Heart right ventricle (tissue), 16 donors: ENCODE measurements around the gene RASGRP2. TPM values are rescaled to one million over a fixed set of nuclear protein-coding genes. Genes with fewer than 3 reads are reported as not detected.

ENCODE experiments used
- ATAC-seq, 8 donors: fragments of 200-7000 bp; cut with Tn5 transposase; one replicate each; pipeline ENCODE4 v1.9.1; 2020; ENCODE audit warnings: mild to moderate bottlenecking in 8 of 8, moderate library complexity in 8 of 8, moderate number of reproducible peaks in 1 of 8
- DNase-seq, 2 donors: peaks; one replicate each; pipeline ENCODE4 v3.0.0-alpha.2; 2020
- H3K27ac ChIP-seq, 10 donors: fragments of 200-600 bp; sonication (generic) in 2 of 10; one replicate each; pipeline versions ENCODE4 v1.5.0 to v1.8.0; 2020 to 2022; ENCODE audit warnings: mild to moderate bottlenecking in 3 of 10
- H3K27me3 ChIP-seq, 7 donors: fragments of 200-600 bp; one replicate each; pipeline ENCODE4 v1.8.0; 2021 to 2022; ENCODE audit warnings: mild to moderate bottlenecking in 2 of 7
- H3K36me3 ChIP-seq, 9 donors: fragments of 200-600 bp; sonication (generic) in 1 of 9; one replicate each; pipeline versions ENCODE4 v1.5.0 to v1.8.0; 2020 to 2022; ENCODE audit warnings: mild to moderate bottlenecking in 2 of 9
- H3K4me1 ChIP-seq, 9 donors: fragments of 200-600 bp; sonication (generic) in 1 of 9; one replicate each; pipeline versions ENCODE4 v1.5.0 to v1.8.0; 2020 to 2022; ENCODE audit warnings: mild to moderate bottlenecking in 4 of 9
- H3K4me3 ChIP-seq, 10 donors: fragments of 200-600 bp; sonication (generic) in 2 of 10; one replicate each; pipeline versions ENCODE4 v1.5.0 to v1.8.0; 2020 to 2022; ENCODE audit warnings: mild to moderate bottlenecking in 7 of 10, moderate library complexity in 2 of 10
- H3K9me3 ChIP-seq, 11 donors: fragments of 200-600 bp in 10 of 11; sonication (generic) in 2 of 11; one replicate each; pipeline versions ENCODE4 v1.5.0 to v1.8.0; 2013 to 2022; ENCODE audit warnings: mild to moderate bottlenecking in 2 of 11, control low read depth in 1 of 11, moderate library complexity in 1 of 11
- CTCF ChIP-seq, 9 donors: fragments of 200-600 bp; sonication (generic) in 2 of 9; IDR thresholded peaks; one replicate each; pipeline versions ENCODE4 v1.5.0 to v1.8.0; 2021 to 2022; ENCODE audit warnings: antibody characterized with exemption in 9 of 9, mild to moderate bottlenecking in 5 of 9, moderate library complexity in 1 of 9
- WGBS, 2 donors: extraction: QIAGEN DNeasy Blood & Tissue Kit; methylation state at CpG; one replicate each; pipeline ENCODE4 v1.1.7; 2013; ENCODE audit warnings: inconsistent platforms in 1 of 2; 5-methylcytosine and 5-hydroxymethylcytosine counted together
- intact Hi-C, 10 donors: fragments of 100-400 bp; cut with DNase I; formaldehyde crosslinking; loops; one replicate each; pipeline versions ENCODE4 v1.11.1 to v1.14.2; 2022
- polyA plus RNA-seq, 2 donors: library from polyadenylated mRNA; stranded (reverse); fragments of 200-250 nt; gene quantifications; one replicate each; pipeline ENCODE4 v1.2.3, GENCODE V29; 2013
- total RNA-seq, 10 donors: library from RNA; stranded (reverse); fragmentation: NEBNext Ultra II Directional in 3 of 10; extraction: Animal tissue kit (Norgen Biotek cat#: 25700) in 3 of 10; gene quantifications; one replicate each; pipeline versions ENCODE4 v1.2.1 to v1.2.4, GENCODE V29; 2021 to 2023
- donor health status: Arrhythmogenic right ventricular cardiomyopathy.
- donor health status: ischemic (EF 13 %, LVEDD 7.1; RV severe dilation, severe dysfunction).
- donor health status: healthy with polysubstance abuse.
- donor health status: DM: no; HTN: yes; CAD: no.
- donor health status: DM: no; HTN: no; CAD: no.
- donor health status: ischemic (EF 25% LVEDD 6.9; RV normal size, moderate dysfunction).
- donor health status: ischemic (EF 25% LVEDD 5.7; RV mildly dilated, moderate dysfunction).
- donor health status: healthy.
- donor health status: DM: yes; HTN: yes; CAD: no.
- donor health status: Ischemic cardiomyopathy.
- donor health status: ischemic (EF 35%, LVEDD 5.7; RV mildly dilated, moderate dysfunction).
- donor health status: nonischemic (EF 11% LVEDD 7.7; RV severe dilation, severe dysfunction).
- donor health status: DM: yes; HTN: yes; CAD: no.
- donor health status: PGD.
- donor health status: ischemic (EF 29% LVEDD 5.4; RV normal size, mild dysfunction).
- donor health status: nonischemic (EF 23%, LVEDD 6.1; RV moderate dilation, normal function).

RASGRP2 gene
- total and polyA plus RNA-seq, 12 donors, result 18.9 to 128 (median 27.3) TPM

GRCh38 chr11:64790205-64791095 is 46.5 kb upstream of the RASGRP2 start:
- intact Hi-C loops, result no loop called here
- no peak for ATAC-seq

GRCh38 chr11:64789331-64790204 is 45.6 kb upstream of the RASGRP2 start:
- Histone ChIP-seq H3K4me1 (peaks cover 0 to 26% (median 4%) of the 10 kb centered on the region in 9 donors), H3K27me3 (no peaks in the 10 kb centered on the region), H3K9me3 (no peaks in the 10 kb centered on the region), H3K27ac (no peak overlapping the region), H3K4me3 (no peak overlapping the region), H3K36me3 (peaks cover 0 to 45% (median 7%) of the 10 kb centered on the region in 9 donors)
- ATAC-seq, result peak in 1 of 8 donors; percentile 14
- no peak for DNase-seq
- TF ChIP-seq CTCF (IDR thresholded peaks at IDR 0.05), result no peak
- 94 to 95% methylated on average over 15 of the region's 15 CpGs for WGBS, 2 donors
- intact Hi-C loops, result loop anchor here in 4 of 10 donors (5.0 to 10.0 kb wide), 3 partner anchors 58 to 325 kb away; partner anchors contain the start of genes TM7SF2 (in 1 of the 4) and ZNHIT2 (in 1 of the 4)

More at GRCh38 chr11:64790205-64791095, 46.5 kb upstream of the RASGRP2 start:
- H3K36me3 ChIP-seq, result peaks cover 0 to 50% (median 7%) of the 10 kb centered on the region in 9 donors
- DNase-seq, result no peak
- H3K4me3 ChIP-seq, result no peak overlapping the region
- no peaks in the 10 kb centered on the region for H3K27me3 ChIP-seq
- WGBS, 2 donors, result 92 to 94% methylated on average over 25 of the region's 25 CpGs
- H3K27ac ChIP-seq, result no peak overlapping the region
- H3K9me3 ChIP-seq, result no peaks in the 10 kb centered on the region
- TF ChIP-seq CTCF (IDR thresholded peaks at IDR 0.05), result no peak
- H3K4me1 ChIP-seq, result peaks cover 0 to 26% (median 4%) of the 10 kb centered on the region in 9 donors

- Histone ChIP-seq H3K36me3 (peaks cover 0 to 45% (median 7%) of the 10 kb centered on the region in 9 donors), H3K27ac (no peak overlapping the region), H3K27me3 (no peaks in the 10 kb centered on the region), H3K4me1 (peaks cover 0 to 16% (median 0%) of the 10 kb centered on the region in 9 donors), H3K9me3 (no peaks in the 10 kb centered on the region), H3K4me3 (no peak overlapping the region)
- DNase-seq, result no peak
- 86 to 89% methylated on average over 9 of the region's 9 CpGs for WGBS, 2 donors
- intact Hi-C loops, result loop anchor here in 4 of 10 donors (5.0 to 10.0 kb wide), 3 partner anchors 59 to 326 kb away; partner anchors contain the start of genes TM7SF2 (in 1 of the 4) and ZNHIT2 (in 1 of the 4)
- TF ChIP-seq CTCF (IDR thresholded peaks at IDR 0.05), result no peak
- ATAC-seq, result peak in 1 of 8 donors; percentile 8
Observed at GRCh38 chr11:64788321-64789215, 44.6 kb upstream of the RASGRP2 start.
